GM12878 (cell line): Measurements from ENCODE around the gene SCUBE3. TPM values are rescaled to one million over a fixed set of nuclear protein-coding genes. Genes with fewer than 3 reads are reported as not detected.

Experiments
- ATAC-seq: fragments of 200-7000 bp; cut with Tn5 transposase; 3 replicates; pipeline ENCODE4 v1.9.1; 2020; ENCODE audit warnings: mild to moderate bottlenecking, moderate library complexity
- BruUV-seq: library from RNA; stranded (reverse); fragments of 400-500 nt; replicated peaks from 2 replicates; lab custom pipeline; 2021; lab: Mats Ljungman, UMichigan
- CTCF ChIA-PET: fragments of 300-600 bp; sonication (Branson Sonifier 250); formaldehyde crosslinking; extraction: SDS; loops from one replicate; lab custom pipeline; 2021; ENCODE audit warnings: inconsistent platforms; lab: Yijun Ruan, JAX
- POLR2A ChIA-PET: fragments of 350-600 bp; formaldehyde crosslinking; extraction: SDS; loops from one replicate; lab custom pipeline; 2021; ENCODE audit warnings: inconsistent platforms; lab: Charles Lee
- RAD21 ChIA-PET: fragments of 300-600 bp; sonication (Branson Sonifier 250); formaldehyde crosslinking; loops from one replicate; lab custom pipeline; 2023; ENCODE audit warnings: antibody characterized with exemption; ENCODE audit not compliant: unreplicated experiment; lab: Charles Lee
- SMC1A ChIA-PET: fragments of 300-600 bp; sonication (Branson Sonifier 250); formaldehyde crosslinking; loops from one replicate; lab custom pipeline; 2023; ENCODE audit not compliant: unreplicated experiment, uncharacterized antibody; lab: Charles Lee
- DNase-seq: peaks from one replicate; pipeline ENCODE4 v3.0.0-alpha.2; 2011; ENCODE audit warnings: low read depth, low spot score
- FAIRE-seq: peaks from 3 replicates; lab custom pipeline; 2011; peaks lifted over from hg19 to GRCh38; lab: Jason Lieb, UNC
- H2AFZ ChIP-seq: 2 replicates; pipeline ENCODE4 v1.6.0; 2011; ENCODE audit warnings: low read depth, low read length, control low read depth; ENCODE audit not compliant: control insufficient read depth
- H3K27ac ChIP-seq: 2 replicates; pipeline ENCODE4 v1.5.1; 2011; ENCODE audit warnings: control low read depth; ENCODE audit not compliant: control insufficient read depth, insufficient read depth
- H3K27me3 ChIP-seq, 2 experiments: replicated peaks in 1 of 2; 2 replicates each; pipeline versions ENCODE4 v1.6.0 to v1.6.1; 2011; ENCODE audit warnings: low read length in 1 of 2; ENCODE audit not compliant: control insufficient read depth in 2 of 2, insufficient read depth in 2 of 2
- H3K36me3 ChIP-seq, 2 experiments: 2 replicates each; pipeline ENCODE4 v1.5.1; 2011; ENCODE audit warnings: low read length in 1 of 2; ENCODE audit not compliant: control insufficient read depth in 2 of 2, insufficient read depth in 2 of 2
- H3K4me1 ChIP-seq: 2 replicates; pipeline ENCODE4 v1.6.1; 2011; ENCODE audit warnings: mild to moderate bottlenecking, low read length, moderate library complexity, mixed read lengths; ENCODE audit not compliant: control insufficient read depth, insufficient read depth
- H3K4me2 ChIP-seq: 2 replicates; pipeline ENCODE4 v1.6.0; 2011; ENCODE audit warnings: control low read depth; ENCODE audit not compliant: control insufficient read depth, insufficient read depth
- H3K4me3 ChIP-seq: fragments of 200-600 bp; sonication (generic); 2 replicates; pipeline ENCODE4 v1.5.1; 2016
- H3K79me2 ChIP-seq: 2 replicates; pipeline ENCODE4 v1.6.0; 2011; ENCODE audit warnings: low read length; ENCODE audit not compliant: control insufficient read depth, insufficient read depth
- H3K9ac ChIP-seq: 2 replicates; pipeline ENCODE4 v1.8.0; 2011; ENCODE audit warnings: low read length, control low read depth, mixed read lengths; ENCODE audit not compliant: control insufficient read depth, insufficient read depth
- H3K9me3 ChIP-seq: replicated peaks from 3 replicates; pipeline ENCODE4 v1.5.1; 2011; ENCODE audit warnings: mild to moderate bottlenecking, low read length; ENCODE audit not compliant: control insufficient read depth, insufficient read depth
- H4K20me1 ChIP-seq: 2 replicates; pipeline ENCODE4 v1.6.0; 2011; ENCODE audit not compliant: control insufficient read depth, insufficient read depth
- BCL11A ChIP-seq: IDR thresholded peaks from 2 replicates; pipeline ENCODE4 v1.6.1; 2011; ENCODE audit warnings: low read depth, low read length
- KDM1A ChIP-seq: fragments of 200-600 bp; sonication (generic); IDR thresholded peaks from 2 replicates; pipeline ENCODE4 v1.6.1; 2016; ENCODE audit warnings: borderline replicate concordance
- SIX5 ChIP-seq: IDR thresholded peaks from 2 replicates; pipeline ENCODE4 v1.6.1; 2011; ENCODE audit warnings: mild to moderate bottlenecking, low read depth, low read length, moderate library complexity; ENCODE audit not compliant: severe bottlenecking
- ZBTB33 ChIP-seq: fragments of 450-650 bp; IDR thresholded peaks from 2 replicates; pipeline ENCODE4 v1.6.1; 2017; ENCODE audit warnings: mild to moderate bottlenecking
- ZNF622 ChIP-seq: fragments of 450-650 bp; IDR thresholded peaks from 2 replicates; pipeline ENCODE4 v1.6.1; 2017; ENCODE audit warnings: mild to moderate bottlenecking, inconsistent platforms
- WGBS: methylation state at CpG from one replicate; pipeline ENCODE4 v1.1.6; 2016; ENCODE audit warnings: low lambda C conversion rate; ENCODE audit not compliant: insufficient replicate concordance, insufficient coverage; ENCODE audit errors: missing lambda C conversion rate; 5-methylcytosine and 5-hydroxymethylcytosine counted together
- in situ Hi-C: fragments of 300-500 bp; cut with MboI; formaldehyde crosslinking; loops from 9 replicates; pipeline ENCODE4 v1.14.3; 2018; ENCODE audit warnings: mixed read lengths
- intact Hi-C: fragments of 100-400 bp; cut with micrococcal nuclease; formaldehyde crosslinking; loops from one replicate; pipeline ENCODE4 v1.14.2; 2022; ENCODE audit not compliant: unreplicated experiment
- polyA plus RNA-seq, 11 experiments: library from polyadenylated mRNA; depleted of rRNA in 4 of 11; unstranded in 6 of 11; stranded (reverse) in 5 of 11; fragments of >200 nt; fragmentation: Nextera tagmentation in 4 of 11; fragmentation: Illumina TruSeq in 1 of 11; extraction: Ambion mirVana in 4 of 11; extraction: Trizol in 1 of 11; gene quantifications; 1 replicate in 1 of 11; 2 replicates in 10 of 11; pipeline versions ENCODE4 v1.2.1 to v1.2.3, GENCODE V29; 2011 to 2016; ENCODE audit warnings: inconsistent platforms in 2 of 11, missing spikeins in 2 of 11, low read depth in 1 of 11
- total RNA-seq, 4 experiments: library from RNA; depleted of rRNA in 3 of 4; stranded (reverse); fragments of >200 nt in 3 of 4; fragmentation: Illumina TruSeq in 1 of 4; extraction: Trizol in 1 of 4; gene quantifications; 2 replicates each; pipeline versions ENCODE4 v1.2.1 to v1.2.3, GENCODE V29; 2013 to 2021

The SCUBE3 gene
- total and polyA plus RNA-seq, 10 of the 15 experiments (the other 5 are each of a cell fraction or from before 2014, with no cell fraction given), result under 0.01 to 0.20 (median 0.07) TPM; not detected in 4

- TF ChIP-seq SIX5 (no peak), BCL11A (no peak)
Measured at GRCh38 chr6:35282472-35282871, 68.7 kb downstream of the SCUBE3 start (continued).

GRCh38 chr6:35283361-35283760, 69.6 kb downstream of the SCUBE3 start:
- Histone ChIP-seq H3K9me3 (no peaks in the 10 kb centered on the region), H3K4me1 (no peaks in the 10 kb centered on the region), H3K4me3 (no peak overlapping the region), H4K20me1 (no peaks in the 10 kb centered on the region), H3K36me3 (peaks cover 5 to 19% of the 10 kb centered on the region in 2 experiments), H2AFZ (no peak overlapping the region), H3K79me2 (no peaks in the 10 kb centered on the region), H3K9ac (no peak overlapping the region), H3K27me3 (no peaks in the 10 kb centered on the region), H3K27ac (no peak overlapping the region), H3K4me2 (no peak overlapping the region)
- SMC1A ChIA-PET, result interaction anchor here (1.6 kb wide), 1 partner anchor 18 kb away, joined by 4 read pairs; no protein-coding TSS in a partner anchor
- CTCF ChIA-PET, result interaction anchor here (1.4 kb wide), 1 partner anchor 45 kb away, joined by 3 read pairs; no protein-coding TSS in a partner anchor
- WGBS, result 68% methylated on average over 2 of the region's 2 CpGs
- intact Hi-C loops (no loop called here), in situ Hi-C loops (no loop called here)
- RAD21 ChIA-PET, result no interaction called here
- no peak for FAIRE-seq
- POLR2A ChIA-PET, result no interaction called here
- no TSS peak for BruUV-seq
- TF ChIP-seq ZBTB33 (no peak), KDM1A (no peak), ZNF622 (no peak)
- no peak for DNase-seq
- ATAC-seq, result no peak
